Naive thymus-derived CD8-positive, alpha-beta T cell (primary cell): ENCODE data around the gene FXR2. TPM values are rescaled to one million over a fixed set of nuclear protein-coding genes. Genes with fewer than 3 reads are reported as not detected.
"Not testable (repeated sequence)": the region's sequence is repeated elsewhere in the genome, so short reads cannot be mapped to it uniquely, and the experiment has no call there.

Experiments
- ATAC-seq, 2 donors: fragments of 150-1000 bp; cut with Tn5 transposase in 1 of 2; sonication (Bioruptor Pico), chemical (Tn5 transposase) in 1 of 2; 1 replicate in 1 of 2; 2 replicates in 1 of 2; pipeline ENCODE4 v1.10.0; 2021; ENCODE audit warnings: mild to moderate bottlenecking in 2 of 2, moderate library complexity in 2 of 2
- POLR2A ChIA-PET: fragments of 350-600 bp; sonication (Branson Sonifier 250); formaldehyde crosslinking; loops from one replicate; lab custom pipeline; 2021; ENCODE audit warnings: antibody characterized with exemption; lab: Charles Lee
- DNase-seq, 10 donors: peaks; one replicate each; pipeline versions ENCODE4 v3.0.0 to v3.0.0-alpha.2; 2020 to 2022
- H3K27ac Mint-ChIP-seq, 10 donors: one replicate each; pipeline ENCODE4 v1.8.0; 2020 to 2022; ENCODE audit warnings: mild to moderate bottlenecking in 10 of 10, mixed read lengths in 10 of 10, moderate library complexity in 4 of 10, inconsistent platforms in 1 of 10
- H3K27me3 Mint-ChIP-seq, 5 donors: one replicate each; pipeline ENCODE4 v1.8.0; 2021 to 2022; ENCODE audit warnings: mixed read lengths in 5 of 5
- H3K36me3 Mint-ChIP-seq, 3 donors: one replicate each; pipeline ENCODE4 v1.8.0; 2020 to 2022; ENCODE audit warnings: mixed read lengths in 3 of 3, mild to moderate bottlenecking in 2 of 3, inconsistent platforms in 1 of 3
- H3K4me1 Mint-ChIP-seq, 4 donors: one replicate each; pipeline ENCODE4 v1.8.0; 2021 to 2022; ENCODE audit warnings: mixed read lengths in 4 of 4
- H3K4me3 Mint-ChIP-seq, 10 donors: one replicate each; pipeline ENCODE4 v1.8.0; 2020 to 2022; ENCODE audit warnings: mild to moderate bottlenecking in 10 of 10, mixed read lengths in 10 of 10, moderate library complexity in 6 of 10, inconsistent platforms in 1 of 10
- H3K9me3 Mint-ChIP-seq, 9 donors: one replicate each; pipeline ENCODE4 v1.8.0; 2020 to 2022; ENCODE audit warnings: mixed read lengths in 9 of 9, mild to moderate bottlenecking in 3 of 9, inconsistent platforms in 1 of 9, moderate library complexity in 1 of 9
- polyA plus RNA-seq, 3 donors: library from polyadenylated mRNA; unstranded; fragments of 300-500 nt; fragmentation: Illumina TruSeq; gene quantifications; one replicate each; pipeline ENCODE4 v1.2.3, GENCODE V29; 2021
- total RNA-seq, 8 experiments: library from RNA in 2 of 8; stranded (reverse) in 2 of 8; gene quantifications; one replicate each; pipeline ENCODE4 v1.2.3 and lab custom pipeline; 2021 to 2026

Gene FXR2
- total and polyA plus RNA-seq, 5 experiments from 2014 or later, result 11.8 to 39.0 (median 17.8) TPM

DNA sequence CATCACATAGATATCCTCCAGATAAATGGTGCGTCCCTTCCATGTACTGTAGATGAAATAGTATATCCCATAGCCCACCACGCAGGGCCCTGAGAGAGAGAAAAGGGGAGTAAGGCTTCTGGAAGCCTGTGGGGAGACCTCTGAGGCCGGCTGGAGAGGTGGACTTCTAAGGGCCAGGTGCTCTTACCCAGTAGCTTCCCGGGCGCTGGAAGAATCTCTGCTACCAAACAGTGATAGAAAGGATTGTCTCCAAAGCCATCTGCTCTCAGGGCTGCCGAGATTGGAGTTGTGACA lies 12.2 kb upstream of the FXR2 start:
- H3K4me1 Mint-ChIP-seq, result peaks cover 7 to 18% (median 16%) of the 10 kb centered on the region in 4 donors
- no peaks in the 10 kb centered on the region for H3K9me3 Mint-ChIP-seq
- no peaks in the 10 kb centered on the region for H3K27me3 Mint-ChIP-seq
- DNase-seq (no peak), ATAC-seq (no peak)
- H3K27ac Mint-ChIP-seq, result peak overlapping the region; percentile 79 to 98 (median 94)
- H3K4me3 Mint-ChIP-seq, result peak overlapping the region; percentile 90 to 97 (median 94)
- H3K36me3 Mint-ChIP-seq, result peaks cover 0 to 7% (median 2%) of the 10 kb centered on the region in 3 donors
- POLR2A ChIA-PET, result interaction anchor here (1.5 to 3.4 kb wide), 6 partner anchors 11 to 59 kb away, joined by 3 to 83 read pairs (median 9); partner anchors contain the start of genes ATP1B2, FXR2 and TP53

DNA sequence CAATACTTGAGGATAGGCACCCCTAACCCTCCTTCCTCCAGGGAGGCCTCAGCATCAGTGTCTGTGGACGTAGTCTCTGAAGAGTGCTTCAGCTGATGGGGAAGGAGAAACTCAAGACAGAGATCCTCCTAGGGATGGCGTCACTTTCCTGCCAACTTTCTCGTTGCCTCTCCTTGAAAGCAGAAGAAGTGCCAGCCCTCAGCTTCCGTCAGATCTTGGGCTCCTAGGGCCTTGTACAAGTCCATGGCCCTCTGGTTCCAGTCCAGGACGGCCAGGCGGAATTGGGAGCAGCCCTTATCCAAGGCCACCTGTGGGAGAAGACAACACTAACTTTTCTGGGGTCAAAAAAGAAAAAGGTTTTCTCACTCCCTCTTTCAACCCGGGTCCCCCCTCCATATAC lies 11.6 kb upstream of the FXR2 start:
- Mint-ChIP-seq H3K27me3 (no peaks in the 10 kb centered on the region), H3K27ac (peak overlapping the region in 9 of 10 donors; percentile 54 to 98 (median 92)), H3K9me3 (no peaks in the 10 kb centered on the region), H3K4me3 (peak overlapping the region; percentile 90 to 97 (median 94)), H3K4me1 (peaks cover 7 to 18% (median 16%) of the 10 kb centered on the region in 4 donors), H3K36me3 (peaks cover 0 to 7% (median 2%) of the 10 kb centered on the region in 3 donors)
- DNase-seq (no peak), ATAC-seq (no peak)
- POLR2A ChIA-PET, result interaction anchor here (0.7 to 3.4 kb wide), 4 partner anchors 10 to 715 kb away, joined by 3 to 83 read pairs (median 28); partner anchors contain the start of genes FXR2 and TP53

DNA sequence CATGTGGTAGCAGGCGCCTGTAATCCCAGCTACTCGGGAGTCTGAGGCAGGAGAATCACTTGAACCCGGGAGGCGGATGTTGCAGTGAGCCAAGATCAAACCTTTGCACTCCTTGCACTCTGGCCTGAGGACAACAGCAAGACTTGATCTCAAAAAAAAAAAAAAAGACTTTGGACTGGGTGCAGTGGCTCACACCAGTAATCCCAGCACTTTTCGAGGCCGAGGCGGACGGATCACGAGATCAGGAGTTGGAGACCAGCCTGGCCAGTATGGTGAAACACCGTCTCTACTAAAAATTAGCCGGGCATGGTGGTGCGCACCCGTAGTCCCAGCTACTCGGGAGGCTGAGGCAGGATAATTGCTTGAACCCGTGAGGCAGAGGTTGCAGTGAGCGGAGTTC lies 11.1 kb upstream of the FXR2 start:
- peak overlapping the region in 3 of 10 donors; percentile 11 to 91 (median 16) for H3K4me3 Mint-ChIP-seq
- H3K9me3 Mint-ChIP-seq, result not testable (repeated sequence)

DNA sequence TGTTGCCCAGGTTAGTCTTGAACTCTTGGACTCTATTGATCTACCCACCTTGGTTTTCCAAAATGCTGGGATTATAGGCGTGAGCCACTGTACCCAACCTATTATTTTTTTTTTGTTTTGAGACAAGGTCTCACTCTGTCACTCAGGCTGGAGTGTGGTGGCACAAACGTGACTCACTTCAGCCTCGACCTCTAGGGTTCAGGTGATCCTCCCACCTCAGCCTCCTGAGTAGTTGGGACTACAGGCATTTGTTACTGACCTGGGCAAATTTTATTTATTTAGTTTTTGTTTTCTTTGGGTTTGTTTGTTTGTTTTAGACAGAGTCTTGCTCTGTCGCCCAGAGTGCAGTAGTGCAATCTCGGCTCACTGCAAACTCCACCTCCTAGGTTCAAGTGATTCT lies 9.0 kb upstream of the FXR2 start:
- no peaks in the 10 kb centered on the region for H3K27me3 Mint-ChIP-seq
- no peak overlapping the region for H3K4me3 Mint-ChIP-seq
- H3K27ac Mint-ChIP-seq, result no peak overlapping the region
- POLR2A ChIA-PET, result no interaction called here
- H3K36me3 Mint-ChIP-seq, result peaks cover 0 to 7% (median 2%) of the 10 kb centered on the region in 3 donors
- peaks cover 5 to 18% (median 15%) of the 10 kb centered on the region in 4 donors for H3K4me1 Mint-ChIP-seq
- DNase-seq (no peak), ATAC-seq (no peak)
- no peaks in the 10 kb centered on the region for H3K9me3 Mint-ChIP-seq

More for the DNA sequence above, 11.1 kb upstream of the FXR2 start:
- POLR2A ChIA-PET, result interaction anchor here (0.7 to 3.4 kb wide), 3 partner anchors 10 to 60 kb away, joined by 3 to 83 read pairs (median 52); partner anchors contain the start of genes FXR2 and TP53
- DNase-seq, H3K36me3 Mint-ChIP-seq, ATAC-seq, H3K27me3 Mint-ChIP-seq: not testable (repeated sequence)
- H3K4me1 Mint-ChIP-seq, result peaks cover 7 to 18% (median 16%) of the 10 kb centered on the region in 4 donors
- peak overlapping the region in 2 of 10 donors; percentile 79 to 96 for H3K27ac Mint-ChIP-seq

DNA sequence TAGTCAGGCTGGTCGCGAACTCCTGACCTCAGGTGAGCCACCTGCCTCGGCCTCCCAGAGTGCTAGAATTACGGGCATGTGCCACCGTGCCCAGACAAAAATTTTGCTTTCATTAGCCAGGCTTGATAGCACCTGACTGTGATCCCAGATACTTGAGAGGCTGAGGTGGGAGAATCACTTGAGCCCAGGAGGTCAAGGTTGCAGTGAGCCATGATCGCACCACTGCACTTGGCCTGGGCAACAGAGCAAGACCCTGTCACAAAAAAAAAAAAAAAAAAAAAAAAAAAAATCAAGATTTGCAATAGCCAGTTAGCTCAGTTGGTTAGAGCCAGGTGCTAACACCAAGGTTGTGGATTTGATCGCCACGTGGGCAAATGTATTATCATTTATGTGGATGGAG lies 6.1 kb upstream of the FXR2 start:
- H3K27me3 Mint-ChIP-seq, result no peaks in the 10 kb centered on the region
- DNase-seq (no peak), ATAC-seq (no peak)
- H3K36me3 Mint-ChIP-seq, result peaks cover 0 to 2% (median 0%) of the 10 kb centered on the region in 3 donors
- no peak overlapping the region for H3K27ac Mint-ChIP-seq
- no peak overlapping the region for H3K4me3 Mint-ChIP-seq
- H3K9me3 Mint-ChIP-seq, result no peaks in the 10 kb centered on the region
- POLR2A ChIA-PET, result interaction anchor here (0.6 to 2.8 kb wide), 4 partner anchors 11 to 374 kb away, joined by 3 to 16 read pairs (median 6); partner anchors contain the start of gene TP53
- H3K4me1 Mint-ChIP-seq, result no peaks in the 10 kb centered on the region

DNA sequence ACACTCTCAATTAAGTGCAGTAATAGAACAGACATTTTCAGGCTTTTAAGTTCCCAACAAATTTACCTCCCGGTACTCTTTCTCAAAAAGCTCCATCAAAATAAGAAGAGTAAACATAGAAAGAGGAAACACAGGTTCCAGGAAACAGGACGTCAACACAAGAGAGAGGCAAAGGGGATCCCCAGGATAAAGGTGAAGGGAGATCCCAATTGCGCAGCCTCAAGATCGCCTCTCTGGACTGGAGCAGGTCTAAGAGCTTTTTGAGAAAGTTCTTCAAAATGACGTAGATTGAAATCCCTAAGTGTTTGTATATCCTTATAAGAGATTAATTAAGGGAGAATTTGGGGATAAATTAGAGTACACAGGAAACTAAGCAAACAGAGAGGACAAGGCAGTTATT lies 3.9 kb upstream of the FXR2 start:
- ATAC-seq (no peak), DNase-seq (no peak)
- Mint-ChIP-seq H3K27ac (no peak overlapping the region), H3K36me3 (no peaks in the 10 kb centered on the region), H3K4me1 (peaks cover 2 to 10% (median 5%) of the 10 kb centered on the region in 4 donors), H3K4me3 (no peak overlapping the region), H3K27me3 (no peaks in the 10 kb centered on the region), H3K9me3 (no peaks in the 10 kb centered on the region)
- POLR2A ChIA-PET, result interaction anchor here (1.0 to 6.1 kb wide), 3 partner anchors 9 to 67 kb away, joined by 5 to 105 read pairs (median 52); partner anchors contain the start of genes SAT2, TP53 and WRAP53

DNA sequence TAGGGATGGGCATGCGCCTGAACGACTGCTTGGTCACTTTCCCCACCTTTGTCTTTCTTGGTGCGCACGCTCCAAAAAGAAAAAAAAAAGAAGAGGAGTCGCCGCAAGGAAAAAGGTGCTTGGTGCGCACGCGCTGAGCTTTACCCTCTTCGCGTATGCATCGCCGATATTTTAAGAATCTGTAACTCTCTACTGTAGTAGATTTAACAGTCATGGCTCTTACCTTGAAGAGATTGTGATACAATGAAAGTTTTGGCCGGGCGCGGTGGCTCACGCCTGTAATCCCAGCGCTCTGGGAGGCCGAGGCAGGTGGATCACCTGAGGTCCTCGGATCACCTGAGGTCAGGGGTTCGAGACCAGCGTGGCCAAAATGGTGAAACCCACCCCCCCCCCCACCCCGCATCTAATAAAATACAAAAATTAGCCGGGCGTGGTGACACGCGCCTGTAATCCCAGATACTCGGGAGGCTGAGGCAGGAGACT lies 609 bp upstream of the FXR2 start:
- Mint-ChIP-seq H3K4me3 (peak overlapping the region; percentile 85 to 96 (median 90)), H3K36me3 (peaks cover 0 to 10% (median 2%) of the 10 kb centered on the region in 3 donors), H3K27ac (peak overlapping the region; percentile 82 to 99 (median 97)), H3K4me1 (peaks cover 20 to 38% (median 35%) of the 10 kb centered on the region in 4 donors), H3K27me3 (no peaks in the 10 kb centered on the region), H3K9me3 (no peaks in the 10 kb centered on the region)
- no peak for DNase-seq
- POLR2A ChIA-PET, result interaction anchor here (0.6 to 6.1 kb wide), 21 partner anchors 12 to 580 kb away, joined by 3 to 105 read pairs (median 5); partner anchors contain the start of genes ATP1B2, MPDU1, PHF23 and POLR2A
- peak; percentile 43 to 44 for ATAC-seq

DNA sequence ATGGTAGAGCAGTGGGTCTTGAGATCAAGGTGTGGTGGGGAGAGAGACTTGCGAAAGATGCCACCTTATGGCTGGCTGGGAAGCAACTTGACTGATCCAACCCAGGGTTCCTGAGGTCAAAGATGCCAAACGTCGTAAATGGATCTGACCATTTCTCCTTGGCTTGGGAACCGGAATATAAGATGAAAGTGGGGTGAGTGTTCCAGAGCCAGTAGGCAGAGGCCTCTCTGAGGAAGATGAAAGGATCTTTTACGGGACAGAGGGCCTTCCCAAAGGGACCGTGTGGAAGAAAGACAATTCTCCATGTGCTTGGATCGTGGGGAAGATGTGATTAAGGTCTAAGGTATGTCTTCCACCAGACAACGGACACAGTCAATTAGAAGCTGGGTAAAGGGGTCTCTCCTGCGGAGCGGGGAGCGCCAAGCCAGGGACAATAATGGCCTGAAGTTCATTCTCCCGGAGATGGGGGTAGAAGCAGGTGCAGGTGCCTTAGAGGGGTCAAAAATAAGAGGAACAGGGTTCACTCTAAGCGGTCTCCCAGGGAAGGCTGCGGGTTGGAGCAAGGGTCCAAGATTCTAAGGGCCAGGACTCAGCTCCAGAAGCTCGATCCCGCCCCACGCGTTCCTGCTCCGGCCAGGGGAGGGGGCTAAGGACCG lies 800 bp downstream of the FXR2 start:
- Mint-ChIP-seq H3K27me3 (no peaks in the 10 kb centered on the region), H3K4me1 (peaks cover 23 to 47% (median 43%) of the 10 kb centered on the region in 4 donors), H3K36me3 (peaks cover 0 to 12% (median 2%) of the 10 kb centered on the region in 3 donors), H3K27ac (peak overlapping the region; percentile 39 to 94 (median 92)), H3K4me3 (peak overlapping the region; percentile 84 to 97 (median 91)), H3K9me3 (no peaks in the 10 kb centered on the region)
- POLR2A ChIA-PET, result interaction anchor here (0.5 to 6.1 kb wide), 12 partner anchors 13 to 375 kb away, joined by 3 to 105 read pairs (median 8); partner anchors contain the start of genes ATP1B2, MPDU1, PHF23 and SAT2
- no peak for DNase-seq
- ATAC-seq, result no peak

DNA sequence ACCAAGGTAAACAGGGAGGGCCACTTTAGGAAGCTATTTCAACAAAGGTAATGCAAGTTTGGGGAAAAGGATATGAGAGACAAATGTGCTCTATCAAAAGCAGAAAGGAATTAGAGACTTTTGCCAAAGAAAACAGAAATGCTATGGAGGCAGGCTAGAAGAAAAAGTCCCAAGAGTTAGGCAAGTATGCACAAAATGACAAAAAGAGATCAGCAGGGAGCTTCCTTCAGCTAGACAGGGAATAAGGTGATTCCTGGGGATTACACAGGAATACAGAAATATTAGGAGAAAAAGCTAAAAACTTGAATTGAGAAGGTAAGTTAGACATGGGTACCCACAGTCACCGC lies 2.4 kb downstream of the FXR2 start:
- H3K4me1 Mint-ChIP-seq, result peaks cover 23 to 51% (median 47%) of the 10 kb centered on the region in 4 donors
- H3K9me3 Mint-ChIP-seq, result no peaks in the 10 kb centered on the region
- peak overlapping the region in 6 of 10 donors; percentile 1 to 86 (median 69) for H3K27ac Mint-ChIP-seq
- H3K36me3 Mint-ChIP-seq, result peaks cover 0 to 16% (median 2%) of the 10 kb centered on the region in 3 donors
- ATAC-seq (no peak), DNase-seq (no peak)
- H3K27me3 Mint-ChIP-seq, result no peaks in the 10 kb centered on the region
- POLR2A ChIA-PET, result interaction anchor here (0.7 to 4.4 kb wide), 4 partner anchors 9 to 74 kb away, joined by 3 to 16 read pairs (median 4); partner anchors contain the start of gene SAT2
- peak overlapping the region; percentile 51 to 91 (median 72) for H3K4me3 Mint-ChIP-seq

DNA sequence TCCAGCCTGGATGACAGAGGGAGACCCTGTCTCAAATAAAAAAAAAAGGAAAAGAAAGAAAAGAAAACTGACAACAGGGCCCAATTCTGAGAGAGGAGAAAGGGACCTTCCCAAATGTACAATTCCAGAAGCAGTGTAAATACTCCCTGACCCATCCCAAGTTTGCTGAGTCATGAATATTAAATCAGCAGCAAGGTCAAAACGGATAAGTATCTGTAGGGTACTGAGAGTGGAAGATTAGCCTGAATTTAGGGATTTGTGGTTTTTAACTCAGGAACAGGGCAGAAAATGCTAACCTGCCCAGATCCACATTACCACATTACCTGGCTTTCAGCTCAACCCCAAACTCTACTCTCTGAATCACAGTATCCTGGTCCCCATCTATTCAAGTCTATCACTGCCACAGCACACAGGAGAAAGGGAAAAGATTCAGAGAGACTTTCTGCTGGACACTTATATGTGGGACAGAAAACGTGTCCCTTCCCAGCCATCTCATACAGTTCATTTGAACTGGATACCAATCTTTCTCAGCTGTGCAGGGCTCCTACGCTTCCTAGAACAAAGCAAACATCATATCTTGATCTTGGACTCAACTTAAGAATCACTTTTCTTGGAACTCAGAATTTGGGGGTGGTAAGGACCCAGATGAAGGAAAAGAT lies 2.9 kb downstream of the FXR2 start:
- peak overlapping the region in 7 of 10 donors; percentile 28 to 86 (median 73) for H3K27ac Mint-ChIP-seq
- H3K4me3 Mint-ChIP-seq, result peak overlapping the region in 9 of 10 donors; percentile 62 to 91 (median 72)
- POLR2A ChIA-PET, result interaction anchor here (0.8 to 4.4 kb wide), 4 partner anchors 16 to 75 kb away, joined by 3 to 16 read pairs (median 4); partner anchors contain the start of gene SAT2
- DNase-seq (no peak), ATAC-seq (no peak)
- peaks cover 23 to 53% (median 47%) of the 10 kb centered on the region in 4 donors for H3K4me1 Mint-ChIP-seq
- H3K9me3 Mint-ChIP-seq, result no peaks in the 10 kb centered on the region
- peaks cover 0 to 16% (median 2%) of the 10 kb centered on the region in 3 donors for H3K36me3 Mint-ChIP-seq
- H3K27me3 Mint-ChIP-seq, result no peaks in the 10 kb centered on the region

DNA sequence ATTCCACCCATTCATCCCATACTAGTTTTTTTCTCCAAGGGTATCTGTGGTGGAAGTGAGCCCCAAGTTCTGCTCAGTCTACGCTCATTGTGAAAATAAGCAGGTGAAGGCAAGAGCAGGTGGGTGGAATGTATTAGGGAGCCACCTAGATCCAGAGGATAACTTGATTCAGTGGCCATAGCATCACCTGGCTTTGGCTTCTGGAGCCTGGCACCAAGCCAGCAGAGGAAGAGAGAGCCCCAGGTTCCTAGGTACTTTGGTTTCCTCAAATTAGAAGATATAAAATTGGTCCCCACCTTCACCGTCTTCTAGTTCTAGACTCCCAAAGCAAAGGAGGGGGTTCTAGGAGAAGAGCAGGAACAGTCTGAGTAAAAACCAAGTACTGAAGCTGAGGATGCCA lies 4.1 kb downstream of the FXR2 start:
- Mint-ChIP-seq H3K9me3 (no peaks in the 10 kb centered on the region), H3K4me3 (peak overlapping the region in 4 of 10 donors; percentile 7 to 22 (median 11)), H3K27ac (peak overlapping the region in 4 of 10 donors; percentile 22 to 43 (median 37)), H3K27me3 (no peaks in the 10 kb centered on the region), H3K4me1 (peaks cover 30 to 61% (median 52%) of the 10 kb centered on the region in 4 donors), H3K36me3 (peaks cover 0 to 24% (median 4%) of the 10 kb centered on the region in 3 donors)
- ATAC-seq, result no peak
- no peak for DNase-seq
- POLR2A ChIA-PET, result interaction anchor here (0.9 kb wide), 1 partner anchor 10 kb away, joined by 3 read pairs; no protein-coding TSS in a partner anchor

DNA sequence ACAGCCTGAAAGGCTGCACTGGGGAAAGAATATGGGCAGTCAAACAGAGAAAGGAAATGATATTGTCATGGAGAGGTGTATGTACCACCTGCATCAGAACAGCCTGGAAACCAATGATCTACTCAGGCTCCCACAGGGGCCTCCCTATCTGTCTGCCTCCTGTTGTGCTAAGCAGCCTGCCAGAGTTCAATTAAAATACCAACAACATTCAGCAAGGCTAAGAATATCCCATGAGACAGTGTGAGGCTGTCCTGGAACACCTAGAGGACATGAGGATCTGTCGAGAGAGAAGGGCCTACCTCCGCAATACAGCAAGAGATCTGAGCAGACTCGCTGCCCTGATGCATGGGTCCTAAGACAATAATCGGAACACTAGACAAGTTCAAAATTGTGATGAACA lies 8.4 kb downstream of the FXR2 start:
- Mint-ChIP-seq H3K27me3 (no peaks in the 10 kb centered on the region), H3K9me3 (no peaks in the 10 kb centered on the region), H3K4me3 (peak overlapping the region in 1 of 10 donors; percentile 1), H3K4me1 (peaks cover 15 to 34% (median 24%) of the 10 kb centered on the region in 4 donors), H3K27ac (peak overlapping the region in 5 of 10 donors; percentile 12 to 55 (median 46)), H3K36me3 (peaks cover 0 to 60% (median 27%) of the 10 kb centered on the region in 3 donors)
- DNase-seq (no peak), ATAC-seq (no peak)
- POLR2A ChIA-PET, result no interaction called here
